Activated T-cell treated with anti-CD3 and anti-CD28 coated beads, Interleukin-2, amount 50 U/mL, for 72 hours (primary cell): ENCODE data around the gene EXOSC9. TPM values are rescaled to one million over a fixed set of nuclear protein-coding genes. Genes with fewer than 3 reads are reported as not detected.

Experiments used
- ATAC-seq, 2 donors: fragments of 150-1000 bp; cut with Tn5 transposase; replicated peaks in 1 of 2; 2 replicates each; pipeline ENCODE4 v1.10.0; 2021; ENCODE audit warnings: moderate library complexity in 2 of 2, mild to moderate bottlenecking in 1 of 2
- DNase-seq, 2 donors: peaks; one replicate each; pipeline ENCODE4 v3.0.0; 2021 to 2022; ENCODE audit warnings: mixed read lengths in 1 of 2
- H3K27ac Mint-ChIP-seq: one replicate; pipeline ENCODE4 v1.8.0; 2022; ENCODE audit warnings: mild to moderate bottlenecking, moderate library complexity, mixed read lengths
- H3K27me3 Mint-ChIP-seq: one replicate; pipeline ENCODE4 v1.8.0; 2022; ENCODE audit warnings: low read depth, mixed read lengths
- H3K36me3 Mint-ChIP-seq, 2 donors: one replicate each; pipeline ENCODE4 v1.8.0; 2022; ENCODE audit warnings: mixed read lengths in 2 of 2, mild to moderate bottlenecking in 1 of 2; ENCODE audit not compliant: insufficient read depth in 2 of 2
- H3K4me1 Mint-ChIP-seq: one replicate; pipeline ENCODE4 v1.8.0; 2022; ENCODE audit warnings: low read depth, mixed read lengths
- H3K4me3 Mint-ChIP-seq, 2 donors: one replicate each; pipeline ENCODE4 v1.8.0; 2022; ENCODE audit warnings: mild to moderate bottlenecking in 2 of 2, mixed read lengths in 2 of 2, moderate library complexity in 2 of 2
- H3K9me3 Mint-ChIP-seq, 2 donors: one replicate each; pipeline ENCODE4 v1.8.0; 2022; ENCODE audit warnings: mixed read lengths in 2 of 2
- total RNA-seq, 2 donors: library from RNA; stranded (reverse); gene quantifications; one replicate each; pipeline ENCODE4 v1.2.3, GENCODE V29; 2022

EXOSC9 gene
- total RNA-seq, 2 donors from 2014 or later, result 52.7 to 70.0 TPM

DNA sequence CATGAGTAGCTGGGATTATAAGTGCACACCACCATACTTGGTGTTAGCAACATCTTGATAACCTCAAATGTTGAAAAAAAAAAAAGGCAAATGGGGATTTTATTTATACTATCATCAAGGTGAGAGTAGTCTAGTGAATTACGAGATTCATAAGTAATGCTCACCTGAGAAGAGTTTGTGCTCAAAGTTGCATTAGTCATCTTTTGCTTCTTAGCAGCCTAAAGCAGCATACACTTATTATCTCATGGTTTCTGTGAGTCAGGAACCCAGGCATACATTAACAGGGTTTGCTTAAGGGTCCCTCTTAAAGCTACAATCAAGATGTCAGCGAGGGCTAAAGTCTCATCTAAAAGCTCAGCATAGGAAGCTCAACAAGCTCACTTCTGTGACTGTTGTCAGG is 8.2 kb upstream of the EXOSC9 start:
- H3K36me3 Mint-ChIP-seq, result no peaks in the 10 kb centered on the region
- no peaks in the 10 kb centered on the region for H3K9me3 Mint-ChIP-seq
- peaks cover 36% of the 10 kb centered on the region for H3K4me1 Mint-ChIP-seq
- peaks cover 16% of the 10 kb centered on the region for H3K27me3 Mint-ChIP-seq
- no peak for DNase-seq
- ATAC-seq, result peak in 1 of 2 donors; percentile 48
- no peak overlapping the region for H3K27ac Mint-ChIP-seq
- H3K4me3 Mint-ChIP-seq, result no peak overlapping the region

- Mint-ChIP-seq H3K4me1 (peaks cover 28% of the 10 kb centered on the region), H3K27me3 (peaks cover 10% of the 10 kb centered on the region), H3K9me3 (no peaks in the 10 kb centered on the region), H3K4me3 (no peak overlapping the region), H3K36me3 (no peaks in the 10 kb centered on the region), H3K27ac (no peak overlapping the region)
- ATAC-seq, result no peak
- DNase-seq, result no peak
Observed at GRCh38 chr4:121794505-121795188, 6.5 kb upstream of the EXOSC9 start.

- H3K36me3 Mint-ChIP-seq, result peaks cover 0 to 1% of the 10 kb centered on the region in 2 donors
- peaks cover 44% of the 10 kb centered on the region for H3K4me1 Mint-ChIP-seq
- peak overlapping the region in 1 of 2 donors; percentile 2 for H3K4me3 Mint-ChIP-seq
- no peak for DNase-seq
- no peaks in the 10 kb centered on the region for H3K9me3 Mint-ChIP-seq
- no peak for ATAC-seq
- H3K27ac Mint-ChIP-seq, result no peak overlapping the region
- H3K27me3 Mint-ChIP-seq, result no peaks in the 10 kb centered on the region
Observed at GRCh38 chr4:121796283-121796682, 4.8 kb upstream of the EXOSC9 start.

- H3K4me1 Mint-ChIP-seq, result peaks cover 60% of the 10 kb centered on the region
- H3K27me3 Mint-ChIP-seq, result no peaks in the 10 kb centered on the region
- peaks cover 4 to 6% of the 10 kb centered on the region in 2 donors for H3K36me3 Mint-ChIP-seq
- no peak for ATAC-seq
- no peaks in the 10 kb centered on the region for H3K9me3 Mint-ChIP-seq
- peak overlapping the region; percentile 71 to 89 for H3K4me3 Mint-ChIP-seq
- no peak for DNase-seq
- H3K27ac Mint-ChIP-seq, result peak overlapping the region; percentile 99
Observed at GRCh38 chr4:121799208-121799823, 1.8 kb upstream of the EXOSC9 start.

DNA sequence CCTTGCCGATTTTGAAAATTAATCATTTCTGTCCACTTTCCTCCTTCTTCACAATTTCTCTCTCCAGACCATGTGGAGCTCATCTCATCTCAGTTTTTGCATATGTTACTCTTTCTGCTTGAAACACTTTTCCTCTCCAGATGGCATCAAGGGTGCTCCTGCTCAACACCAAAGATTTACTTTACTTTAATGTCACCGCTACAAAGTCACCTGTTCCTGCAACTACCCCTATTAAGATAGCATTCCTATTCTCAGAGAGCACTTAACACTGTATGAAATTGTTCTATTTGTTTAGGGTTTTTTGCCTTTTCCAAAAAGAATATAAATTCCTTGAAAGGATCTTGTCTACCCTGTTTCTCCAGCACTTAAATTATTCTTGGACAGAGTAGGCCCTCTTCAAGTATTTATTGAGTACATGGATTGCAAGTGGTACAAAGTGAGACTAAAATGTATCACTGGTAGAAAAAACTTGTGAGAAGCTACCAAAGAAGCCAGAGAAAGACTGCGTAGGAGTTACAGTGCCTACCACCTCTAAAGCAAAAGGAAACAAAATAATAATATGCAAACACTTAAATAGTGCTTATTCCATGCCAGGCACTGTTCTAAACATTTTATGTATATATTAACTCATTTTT is 1.1 kb upstream of the EXOSC9 start:
- Mint-ChIP-seq H3K9me3 (no peaks in the 10 kb centered on the region), H3K4me3 (peak overlapping the region; percentile 89 to 97), H3K27me3 (no peaks in the 10 kb centered on the region), H3K4me1 (peaks cover 59% of the 10 kb centered on the region), H3K27ac (peak overlapping the region; percentile 99), H3K36me3 (peaks cover 4 to 6% of the 10 kb centered on the region in 2 donors)
- ATAC-seq (no peak), DNase-seq (no peak)

GRCh38 chr4:121800638-121800960 is 524 bp upstream of the EXOSC9 start:
- Mint-ChIP-seq H3K4me1 (peaks cover 53% of the 10 kb centered on the region), H3K27me3 (no peaks in the 10 kb centered on the region), H3K27ac (peak overlapping the region; percentile 99), H3K9me3 (no peaks in the 10 kb centered on the region), H3K36me3 (peaks cover 5 to 9% of the 10 kb centered on the region in 2 donors), H3K4me3 (peak overlapping the region; percentile 89 to 97)
- DNase-seq, result no peak
- peak; percentile 2 to 23 for ATAC-seq

GRCh38 chr4:121801715-121802075 is 572 bp downstream of the EXOSC9 start:
- no peaks in the 10 kb centered on the region for H3K9me3 Mint-ChIP-seq
- peak overlapping the region; percentile 89 to 97 for H3K4me3 Mint-ChIP-seq
- DNase-seq (no peak), ATAC-seq (no peak)
- no peaks in the 10 kb centered on the region for H3K27me3 Mint-ChIP-seq
- H3K27ac Mint-ChIP-seq, result peak overlapping the region; percentile 99
- peaks cover 53% of the 10 kb centered on the region for H3K4me1 Mint-ChIP-seq
- peaks cover 5 to 13% of the 10 kb centered on the region in 2 donors for H3K36me3 Mint-ChIP-seq

DNA sequence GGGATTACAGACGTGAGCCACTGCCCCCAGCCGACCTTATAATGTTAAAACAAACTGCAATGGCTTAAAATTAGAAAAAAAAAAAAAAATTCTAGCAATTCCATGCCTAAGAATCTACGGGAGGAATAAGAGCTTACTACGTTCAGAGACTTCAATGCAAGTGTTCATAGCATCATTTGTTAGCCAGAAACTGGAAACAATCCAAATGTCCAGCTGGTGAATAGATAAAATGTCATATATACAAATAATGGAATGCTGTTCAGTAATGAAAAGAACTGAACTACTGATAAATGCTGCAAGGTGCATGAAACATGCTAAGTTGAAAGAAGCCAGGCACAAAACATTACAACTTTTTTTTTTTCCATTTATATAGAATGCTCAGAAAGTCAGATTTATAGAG is 5.3 kb downstream of the EXOSC9 start:
- H3K27ac Mint-ChIP-seq, result no peak overlapping the region
- H3K4me1 Mint-ChIP-seq, result peaks cover 33% of the 10 kb centered on the region
- ATAC-seq (no peak), DNase-seq (no peak)
- H3K4me3 Mint-ChIP-seq, result no peak overlapping the region
- no peaks in the 10 kb centered on the region for H3K27me3 Mint-ChIP-seq
- H3K36me3 Mint-ChIP-seq, result peaks cover 6 to 28% of the 10 kb centered on the region in 2 donors
- no peaks in the 10 kb centered on the region for H3K9me3 Mint-ChIP-seq

DNA sequence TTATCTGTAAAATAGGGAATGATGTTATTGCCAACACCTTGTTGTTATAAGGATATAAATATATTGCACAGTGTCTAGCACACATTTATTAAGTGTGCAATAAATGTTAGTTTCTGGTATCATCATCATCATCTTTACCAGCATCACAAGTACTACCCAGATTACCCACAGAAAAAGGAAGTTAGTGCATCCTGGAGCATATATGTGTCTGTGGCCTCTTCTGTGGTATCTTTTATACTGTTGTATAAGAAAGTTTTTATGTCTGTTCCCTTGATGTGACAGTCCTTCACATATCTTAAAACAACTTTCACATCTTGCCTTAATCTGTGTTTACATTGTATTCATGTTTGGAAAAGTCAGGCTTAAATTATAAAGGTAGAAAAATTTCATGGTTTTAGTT is 10.0 kb downstream of the EXOSC9 start:
- Mint-ChIP-seq H3K9me3 (no peaks in the 10 kb centered on the region), H3K36me3 (peaks cover 2 to 24% of the 10 kb centered on the region in 2 donors), H3K4me3 (no peak overlapping the region), H3K4me1 (peaks cover 16% of the 10 kb centered on the region), H3K27ac (no peak overlapping the region), H3K27me3 (no peaks in the 10 kb centered on the region)
- ATAC-seq, result peak in 1 of 2 donors; percentile 42
- no peak for DNase-seq

DNA sequence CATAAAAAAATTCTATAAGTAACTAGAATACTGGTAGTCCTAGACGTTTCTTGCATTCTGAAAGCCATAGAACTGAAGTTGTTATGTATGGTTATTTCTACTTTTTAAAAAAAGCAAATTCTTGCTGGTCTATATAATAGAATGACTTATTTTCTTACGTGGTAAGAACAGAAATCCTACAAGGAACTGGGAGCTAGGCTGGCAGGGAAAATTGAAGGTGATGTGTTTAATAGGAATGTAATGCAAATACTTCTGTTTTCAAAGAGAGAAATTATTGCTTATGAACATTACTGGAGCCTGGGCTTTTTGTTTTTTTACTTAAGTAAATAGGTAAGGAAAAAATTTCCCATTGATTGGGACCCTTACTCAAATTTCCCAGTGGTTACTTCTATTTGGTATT is 13.6 kb downstream of the EXOSC9 start:
- Mint-ChIP-seq H3K27me3 (no peaks in the 10 kb centered on the region), H3K4me3 (no peak overlapping the region), H3K4me1 (peaks cover 21% of the 10 kb centered on the region), H3K36me3 (peaks cover 6 to 34% of the 10 kb centered on the region in 2 donors), H3K9me3 (no peaks in the 10 kb centered on the region), H3K27ac (peak overlapping the region; percentile 86)
- ATAC-seq (no peak), DNase-seq (no peak)

DNA sequence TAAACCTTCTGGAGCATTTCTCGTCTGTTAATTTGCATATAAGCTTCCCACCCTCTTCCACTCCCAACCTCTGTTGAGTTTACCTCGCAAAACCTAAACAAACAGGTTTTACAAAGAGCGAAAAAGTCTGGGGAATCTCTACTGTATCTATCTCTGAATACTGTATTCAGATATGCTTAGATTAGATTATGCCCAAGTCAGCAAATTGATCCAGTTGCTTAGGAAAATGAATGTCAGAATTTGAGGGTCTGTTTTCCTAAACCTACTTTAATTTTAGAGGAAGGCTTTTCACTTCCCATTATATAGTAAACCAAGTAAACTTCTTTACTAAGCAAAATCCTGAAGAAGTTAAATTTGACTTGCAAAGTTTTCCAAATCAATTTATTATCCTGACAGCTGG is 15.9 kb downstream of the EXOSC9 start:
- DNase-seq, result no peak
- ATAC-seq, result no peak
- Mint-ChIP-seq H3K4me1 (peaks cover 20% of the 10 kb centered on the region), H3K27me3 (no peaks in the 10 kb centered on the region), H3K36me3 (peaks cover 4 to 31% of the 10 kb centered on the region in 2 donors), H3K4me3 (no peak overlapping the region), H3K27ac (peak overlapping the region; percentile 28), H3K9me3 (no peaks in the 10 kb centered on the region)

- Mint-ChIP-seq H3K36me3 (peaks cover 4 to 34% of the 10 kb centered on the region in 2 donors), H3K4me3 (no peak overlapping the region), H3K4me1 (peaks cover 27% of the 10 kb centered on the region), H3K27me3 (no peaks in the 10 kb centered on the region), H3K27ac (peak overlapping the region; percentile 19), H3K9me3 (no peaks in the 10 kb centered on the region)
- no peak for DNase-seq
- no peak for ATAC-seq
Observed at GRCh38 chr4:121817701-121818100, 16.6 kb downstream of the EXOSC9 start.

GRCh38 chr4:121818215-121818614 is 17.1 kb downstream of the EXOSC9 start:
- no peaks in the 10 kb centered on the region for H3K9me3 Mint-ChIP-seq
- H3K4me1 Mint-ChIP-seq, result peaks cover 28% of the 10 kb centered on the region
- H3K4me3 Mint-ChIP-seq, result no peak overlapping the region
- DNase-seq (no peak), ATAC-seq (no peak)
- peak overlapping the region; percentile 19 for H3K27ac Mint-ChIP-seq
- no peaks in the 10 kb centered on the region for H3K27me3 Mint-ChIP-seq
- H3K36me3 Mint-ChIP-seq, result peaks cover 6 to 36% of the 10 kb centered on the region in 2 donors
